SK-N-SH treated with all-trans-retinoic acid at 6 μM for 48 hours (cell line): ENCODE data around the gene NTSR1.

ENCODE experiments used
- ARNTL ChIP-seq: fragments of 450-650 bp; formaldehyde crosslinking; IDR thresholded peaks from 2 replicates; pipeline ENCODE4 v1.5.0; 2020; ENCODE audit warnings: low read depth, mild to moderate bottlenecking, moderate library complexity, borderline replicate concordance
- CSDC2 ChIP-seq: fragments of 250-450 bp; sonication (Bioruptor Pico); IDR thresholded peaks from 2 replicates; pipeline ENCODE4 v1.5.0; 2020; ENCODE audit warnings: mild to moderate bottlenecking, moderate library complexity

- no peak for TF ChIP-seq ARNTL (CRISPR knock-in tag)
- no peak for TF ChIP-seq CSDC2 (CRISPR knock-in tag)
Measured at GRCh38 chr20:62768551-62769287, 60.1 kb downstream of the NTSR1 start.
